GM21717 (cell line): ENCODE results near the gene BEND6.

Experiments
- ATAC-seq: cut with Tn5 transposase; IDR thresholded peaks from one replicate; pipeline ENCODE4 v1.9.1; 2021; ENCODE audit warnings: mild to moderate bottlenecking, moderate library complexity; ENCODE audit not compliant: unreplicated experiment

Gene BEND6

GRCh38 chr6:56940463-56940862 lies 14.4 kb upstream of the BEND6 start:
- no peak for ATAC-seq

- no peak for ATAC-seq
Observed at GRCh38 chr6:56940977-56941376, 13.9 kb upstream of the BEND6 start.

- ATAC-seq: no peak
Observed at GRCh38 chr6:56944661-56945060, 10.2 kb upstream of the BEND6 start.

- no peak for ATAC-seq
Observed at GRCh38 chr6:56946368-56946767, 8.5 kb upstream of the BEND6 start.

GRCh38 chr6:56947924-56948323 lies 7.0 kb upstream of the BEND6 start:
- ATAC-seq: no peak

- no peak for ATAC-seq
Observed at GRCh38 chr6:56949265-56949664, 5.6 kb upstream of the BEND6 start.

- ATAC-seq: no peak
Observed at GRCh38 chr6:56949925-56950495, 4.9 kb upstream of the BEND6 start.

- ATAC-seq: no peak
Observed at GRCh38 chr6:56951049-56951831, 3.7 kb upstream of the BEND6 start.

- ATAC-seq: no peak
Observed at GRCh38 chr6:56953597-56954402, 1.1 kb upstream of the BEND6 start.

GRCh38 chr6:56955171-56956155 lies 556 bp downstream of the BEND6 start:
- ATAC-seq: peak; percentile 72

GRCh38 chr6:56956491-56956890 lies 1.6 kb downstream of the BEND6 start:
- no peak for ATAC-seq

- ATAC-seq: no peak
Observed at GRCh38 chr6:56957856-56958255, 2.9 kb downstream of the BEND6 start.

GRCh38 chr6:56958481-56958880 lies 3.6 kb downstream of the BEND6 start:
- ATAC-seq: no peak

- ATAC-seq: no peak
Observed at GRCh38 chr6:56959094-56959493, 4.2 kb downstream of the BEND6 start.

- ATAC-seq: no peak
Observed at GRCh38 chr6:56959938-56960337, 5.0 kb downstream of the BEND6 start.

- no peak for ATAC-seq
Observed at GRCh38 chr6:56961151-56961550, 6.2 kb downstream of the BEND6 start.

- no peak for ATAC-seq
Observed at GRCh38 chr6:56962441-56962840, 7.5 kb downstream of the BEND6 start.

GRCh38 chr6:56963043-56963442 lies 8.1 kb downstream of the BEND6 start:
- no peak for ATAC-seq

GRCh38 chr6:56963793-56964192 lies 8.9 kb downstream of the BEND6 start:
- ATAC-seq: no peak

- no peak for ATAC-seq
Observed at GRCh38 chr6:56965126-56965525, 10.2 kb downstream of the BEND6 start.

GRCh38 chr6:56970849-56971248 lies 15.9 kb downstream of the BEND6 start:
- no peak for ATAC-seq
